ELF-1 (cell line): Measurements from ENCODE around the gene CD300LF.

Experiments
- DNase-seq: peaks from one replicate; pipeline ENCODE4 v3.0.0-alpha.2; 2016; ENCODE audit warnings: low read depth, low spot score

Gene CD300LF

GRCh38 chr17:74745548-74746177 is 32.9 kb upstream of the CD300LF start:
- DNase-seq = peak; percentile 26

DNA sequence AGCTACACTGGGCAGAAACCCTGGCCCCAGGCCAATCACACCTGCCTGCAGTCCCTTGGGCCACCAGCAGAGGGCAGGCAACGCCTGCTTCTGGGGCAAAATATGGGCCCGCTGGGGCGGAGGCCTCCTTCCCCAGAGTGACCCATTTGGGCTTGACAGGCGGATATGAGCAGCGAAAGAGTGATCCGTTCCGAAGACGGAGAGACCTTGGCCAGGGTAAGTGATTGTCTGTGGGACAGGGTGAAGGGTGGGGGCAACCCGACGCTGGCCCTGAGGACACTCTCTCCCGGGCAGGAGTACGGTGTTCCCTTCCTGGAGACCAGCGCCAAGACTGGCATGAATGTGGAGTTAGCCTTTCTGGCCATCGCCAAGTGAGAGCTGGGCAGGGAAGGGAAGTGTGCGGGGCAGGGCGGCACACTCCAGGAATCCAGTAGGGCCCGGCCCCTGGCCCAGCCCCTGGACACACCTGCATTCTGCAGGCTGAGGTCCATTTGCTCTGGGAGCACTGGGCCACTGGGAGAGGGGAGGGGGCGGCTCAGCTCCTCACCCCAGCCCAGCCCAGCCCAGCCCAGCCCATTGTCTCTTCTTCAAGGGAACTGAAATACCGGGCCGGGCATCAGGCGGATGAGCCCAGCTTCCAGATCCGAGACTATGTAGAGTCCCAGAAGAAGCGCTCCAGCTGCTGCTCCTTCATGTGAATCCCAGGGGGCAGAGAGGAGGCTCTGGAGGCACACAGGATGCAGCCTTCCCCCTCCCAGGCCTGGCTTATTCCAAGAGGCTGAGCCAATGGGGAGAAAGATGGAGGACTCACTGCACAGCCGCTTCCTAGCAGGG is 32.2 kb upstream of the CD300LF start:
- DNase-seq = peak; percentile 93

DNA sequence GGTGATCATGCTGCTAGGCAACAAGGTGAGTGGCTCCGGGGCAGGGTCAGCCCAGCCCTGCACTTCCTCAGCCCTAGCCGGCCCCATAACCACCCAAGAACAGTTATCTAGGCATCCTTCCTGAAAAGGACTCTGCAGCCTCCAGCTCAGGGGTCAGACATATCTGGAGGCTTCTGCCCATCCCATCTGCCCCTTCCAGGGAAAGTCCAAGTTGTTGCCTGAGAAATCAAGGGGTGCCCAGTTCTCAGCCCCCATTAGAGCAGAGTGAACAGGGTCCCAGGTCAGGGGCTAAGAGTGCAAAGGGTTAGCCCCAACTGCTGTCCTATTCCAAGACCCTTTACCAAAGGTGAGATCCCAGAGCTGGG is 31.6 kb upstream of the CD300LF start:
- DNase-seq = no peak

DNA sequence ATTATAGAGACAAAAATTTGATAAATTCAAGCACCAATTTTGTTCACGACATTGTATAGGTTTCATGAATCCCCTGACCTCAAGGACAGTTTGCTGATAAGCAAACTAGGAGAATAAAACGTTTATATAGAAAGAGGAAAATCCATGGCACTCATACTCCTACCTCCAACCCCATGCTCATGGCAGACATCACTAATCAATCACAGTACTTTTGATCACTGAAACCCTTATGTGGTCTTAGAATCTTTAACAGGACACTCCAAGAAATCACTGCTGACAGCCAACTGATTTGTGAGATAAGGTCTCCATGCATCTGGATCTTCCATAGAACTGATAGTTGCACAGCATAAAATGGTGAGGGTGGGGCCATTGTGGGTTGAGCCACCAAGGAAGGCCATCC is 31.0 kb upstream of the CD300LF start:
- DNase-seq = no peak

DNA sequence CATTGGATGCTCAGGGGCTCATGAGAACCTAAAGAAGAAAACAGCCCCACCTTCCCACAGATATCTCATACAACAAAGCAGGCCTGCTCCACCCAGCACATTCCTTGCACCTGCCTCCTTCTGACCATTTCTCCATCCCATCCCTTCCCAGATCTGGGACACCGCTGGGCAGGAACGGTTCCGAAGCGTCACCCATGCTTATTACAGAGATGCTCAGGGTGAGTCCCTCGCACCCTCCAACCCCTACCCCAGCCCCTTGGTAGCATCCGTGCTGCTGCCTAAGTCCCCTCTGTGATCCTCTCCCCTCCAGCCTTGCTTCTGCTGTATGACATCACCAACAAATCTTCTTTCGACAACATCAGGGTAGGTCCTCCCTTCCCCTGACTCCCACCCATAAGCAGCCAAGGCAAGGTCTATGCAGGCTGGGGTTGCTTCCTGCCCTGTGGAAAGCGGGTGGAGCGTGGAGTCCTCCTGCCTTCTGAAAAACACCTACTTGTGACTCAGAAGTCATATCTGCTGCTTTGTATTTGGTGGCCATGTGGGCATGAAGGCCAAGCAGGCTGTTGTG is 30.3 kb upstream of the CD300LF start:
- no peak for DNase-seq

DNA sequence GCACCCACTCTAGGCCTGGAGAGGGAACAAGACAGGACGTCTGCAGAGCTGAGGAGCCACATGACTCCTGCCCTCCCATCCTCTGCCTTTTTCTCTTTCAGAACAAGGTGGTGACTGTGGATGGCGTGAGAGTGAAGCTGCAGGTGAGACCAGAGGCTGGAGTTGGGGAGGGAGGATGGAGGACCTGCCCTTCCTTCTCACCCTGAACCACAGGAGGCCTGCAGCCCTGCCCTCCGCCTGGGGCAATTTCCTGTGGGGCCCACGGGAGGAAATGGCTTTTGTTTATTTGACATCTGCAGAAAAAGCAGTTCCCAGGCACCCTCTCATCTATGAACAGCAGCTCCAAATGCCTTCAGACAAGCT is 29.4 kb upstream of the CD300LF start:
- DNase-seq = no peak

- no peak for DNase-seq
These were observed 28.1 kb upstream of the CD300LF start for GRCh38 chr17:74740641-74741387.

- no peak for DNase-seq
These were observed 27.4 kb upstream of the CD300LF start for GRCh38 chr17:74740173-74740572.

DNA sequence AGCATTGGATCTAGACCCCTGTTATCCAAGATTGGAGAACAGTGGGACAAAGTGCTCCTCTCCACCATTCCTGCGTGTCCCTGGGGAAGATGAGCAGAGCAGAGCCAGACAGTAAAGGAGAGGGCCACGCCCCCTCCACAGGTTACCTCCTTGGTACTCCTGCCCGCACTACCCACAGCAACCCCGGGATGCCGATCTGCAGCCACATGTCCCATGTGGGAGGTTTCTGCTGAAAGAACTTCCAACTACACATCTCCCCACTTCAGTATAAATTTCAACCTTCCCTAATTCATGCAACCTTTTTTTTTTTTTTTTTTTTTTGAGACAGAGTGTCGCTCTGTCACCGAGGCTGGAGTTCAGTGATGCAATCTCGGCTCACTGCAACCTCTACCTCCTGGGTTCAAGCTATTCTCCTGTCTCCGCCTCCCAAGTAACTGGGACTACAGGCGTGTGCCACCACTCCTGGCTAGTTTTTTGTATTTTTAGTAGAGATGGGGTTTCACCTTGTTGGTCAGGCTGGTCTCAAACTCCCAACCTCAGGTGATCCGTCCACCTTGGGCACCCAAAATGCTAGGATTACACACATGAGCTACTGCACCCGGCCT is 26.6 kb upstream of the CD300LF start:
- DNase-seq = no peak

- no peak for DNase-seq
These were observed 25.6 kb upstream of the CD300LF start for GRCh38 chr17:74738051-74738996.

GRCh38 chr17:74737299-74738050 is 24.8 kb upstream of the CD300LF start:
- DNase-seq = peak; percentile 83

DNA sequence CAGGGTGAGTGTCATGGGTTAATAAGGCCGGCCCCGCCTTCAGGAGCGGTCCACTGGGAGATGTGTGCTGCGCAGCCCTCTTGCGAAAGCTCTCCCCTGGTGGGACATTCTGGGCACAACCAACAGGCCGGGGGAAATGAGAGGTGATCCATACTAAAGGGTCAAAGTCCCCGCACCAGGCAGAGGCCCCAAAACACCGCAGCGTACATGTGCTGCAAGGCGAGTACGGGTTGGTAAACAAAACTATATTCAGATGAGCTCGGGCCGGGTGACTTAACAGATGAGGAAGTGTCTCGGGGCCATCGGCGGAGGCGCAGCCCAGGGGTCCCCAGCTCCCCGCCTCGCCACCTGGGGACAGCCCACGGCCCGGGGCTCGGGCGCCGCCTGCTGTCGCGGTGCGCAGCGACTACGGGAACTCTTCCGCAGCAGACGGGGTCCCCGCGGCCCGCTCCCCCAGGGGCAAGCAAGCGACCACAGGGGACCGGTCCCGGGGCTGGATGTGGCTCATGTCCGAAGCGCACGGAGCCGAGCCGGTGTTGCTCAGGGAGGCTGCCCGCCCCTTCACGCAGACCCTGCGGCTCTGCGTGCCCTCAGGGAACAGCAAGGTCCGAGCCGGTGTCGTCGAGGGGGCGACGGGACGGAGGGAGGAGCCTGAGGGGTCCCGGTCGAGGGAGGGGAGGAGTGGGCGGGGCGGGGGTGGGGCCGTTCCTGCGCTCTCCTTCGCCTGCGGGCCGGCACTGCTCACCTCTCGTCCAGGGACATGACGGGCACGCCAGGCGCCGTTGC is 24.0 kb upstream of the CD300LF start, which contains the start of gene RAB37:
Gene RAB37 (plus strand): TSS at position 744 of the 786 bp plus-strand sequence. CDS start 17 bp downstream, at position 761.
- DNase-seq = no peak

DNA sequence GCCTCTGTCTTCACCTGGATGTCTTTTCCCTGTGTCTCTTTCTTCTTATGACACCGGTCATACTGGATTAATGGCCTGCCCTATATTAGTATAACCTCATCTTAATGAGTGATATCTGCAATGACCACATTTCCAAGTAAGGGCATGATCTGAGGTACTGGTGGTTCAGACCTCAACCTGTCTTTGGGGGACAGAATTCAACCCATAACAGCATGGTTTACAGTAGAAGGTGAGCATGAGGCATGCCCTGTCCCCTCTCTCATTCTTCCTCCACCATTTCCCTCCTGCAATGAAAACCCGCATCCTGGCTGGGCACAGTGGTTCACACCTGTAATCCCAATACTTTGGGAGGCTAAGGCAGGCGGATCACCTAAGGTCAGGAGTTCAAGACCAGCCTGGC is 21.5 kb upstream of the CD300LF start:
- no peak for DNase-seq

DNA sequence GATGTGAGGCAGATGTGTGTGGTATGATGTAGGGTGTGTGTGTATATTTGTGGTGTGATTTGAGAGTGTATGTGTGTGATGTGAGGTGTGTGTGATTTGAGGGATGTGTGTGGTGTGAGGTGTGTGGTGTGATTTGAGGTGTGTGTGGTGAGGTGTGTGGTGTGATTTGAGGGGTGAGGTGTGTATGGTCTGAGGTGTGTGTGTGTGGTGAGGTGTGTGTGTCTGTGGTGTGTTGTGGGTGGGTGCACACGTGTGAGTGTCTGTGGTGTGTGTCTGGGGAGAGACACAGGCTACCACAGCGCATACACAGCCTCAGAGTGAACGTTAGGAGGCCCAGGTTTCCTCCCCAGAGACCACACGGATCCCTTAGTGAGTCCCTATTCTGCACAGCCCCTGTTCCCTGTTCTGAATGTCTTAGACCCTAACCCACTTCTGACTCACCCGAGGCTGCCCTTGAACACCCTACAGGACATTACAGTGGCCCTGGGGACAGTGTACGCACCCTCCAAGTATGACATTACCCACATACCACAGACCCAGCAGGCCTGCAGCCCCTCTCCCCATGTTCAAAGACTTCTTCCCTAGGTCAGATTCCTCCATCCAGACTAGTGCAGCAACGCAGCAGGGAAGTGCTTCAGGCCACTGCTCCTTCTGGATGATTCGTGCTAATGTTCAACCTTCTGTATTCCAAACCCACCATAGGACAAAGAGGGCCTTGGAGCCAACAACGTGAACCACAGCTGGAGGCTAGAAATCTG is 20.8 kb upstream of the CD300LF start:
- DNase-seq = no peak

DNA sequence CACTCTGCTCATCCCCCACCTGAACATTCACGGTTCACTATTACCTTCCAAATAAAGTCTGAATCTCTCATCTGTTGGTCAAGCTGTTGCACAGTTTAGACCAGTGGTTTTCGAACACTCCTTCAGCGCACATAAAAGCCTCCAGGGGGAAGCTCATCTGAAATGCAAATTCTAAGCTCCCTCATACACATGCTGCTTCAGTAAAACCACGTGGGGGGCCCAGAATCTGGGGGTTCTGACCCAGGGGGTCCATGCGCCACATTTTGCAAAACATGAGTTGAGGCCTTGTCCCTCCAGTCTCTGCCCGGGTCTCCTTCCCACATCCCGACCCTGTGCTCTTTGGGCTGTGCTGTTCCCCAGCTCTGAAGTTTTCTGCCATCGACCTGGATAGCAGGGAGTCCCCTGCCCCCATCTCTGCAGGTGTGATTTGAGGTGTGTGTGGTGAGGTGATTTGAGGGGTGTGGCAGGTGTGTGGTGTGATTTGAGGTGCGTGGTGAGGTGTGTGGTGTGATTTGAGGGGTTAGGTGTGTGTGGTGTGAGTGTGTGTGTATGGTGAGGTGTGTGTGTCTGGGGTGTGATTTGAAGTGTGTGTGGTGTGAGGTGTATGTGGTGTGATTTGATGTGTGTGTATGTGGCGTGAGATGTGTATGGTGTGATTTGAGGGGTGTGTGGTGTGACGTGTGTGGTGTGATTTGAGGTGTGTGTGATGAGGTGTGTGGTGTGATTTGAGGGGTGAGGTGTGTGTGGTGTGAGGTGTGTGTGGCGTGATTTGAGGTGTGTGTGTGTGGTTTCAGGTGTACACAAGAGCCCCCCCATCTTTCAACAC is 19.5 kb upstream of the CD300LF start:
- no peak for DNase-seq

GRCh38 chr17:74731347-74731605 is 18.6 kb upstream of the CD300LF start:
- DNase-seq = no peak

- DNase-seq = no peak
These were observed 18.0 kb upstream of the CD300LF start for GRCh38 chr17:74730491-74731346.
